Stimulated activated CD4-positive, alpha-beta T cell treated with anti-CD3 and anti-CD28 coated beads, Interleukin-1b, Interleukin-23, amount 100 ng/mL, for 48 hours (primary cell): Measurements from ENCODE around the gene NAALADL2.
"Not testable (repeated sequence)": the region's sequence is repeated elsewhere in the genome, so short reads cannot be mapped to it uniquely, and the experiment has no call there.

Source experiments
- DNase-seq: peaks from one replicate; pipeline ENCODE4 v3.0.0-alpha.2; 2020

The NAALADL2 gene

GRCh38 chr3:175453361-175453760, 594.2 kb downstream of the NAALADL2 start:
- DNase-seq: no peak

GRCh38 chr3:175456466-175456865, 597.3 kb downstream of the NAALADL2 start:
- DNase-seq: no peak

- no peak for DNase-seq
Observed at GRCh38 chr3:175457301-175457700, 598.2 kb downstream of the NAALADL2 start.

GRCh38 chr3:175460849-175461399, 601.8 kb downstream of the NAALADL2 start:
- not testable (repeated sequence) for DNase-seq

- no peak for DNase-seq
Observed at GRCh38 chr3:175464362-175464761, 605.2 kb downstream of the NAALADL2 start.

GRCh38 chr3:175469124-175469523, 610.0 kb downstream of the NAALADL2 start:
- DNase-seq: no peak

- no peak for DNase-seq
Observed at GRCh38 chr3:175475765-175476164, 616.6 kb downstream of the NAALADL2 start.

GRCh38 chr3:175476489-175476888, 617.4 kb downstream of the NAALADL2 start:
- DNase-seq: no peak

GRCh38 chr3:175477651-175478224, 618.6 kb downstream of the NAALADL2 start:
- no peak for DNase-seq

- no peak for DNase-seq
Observed at GRCh38 chr3:175478301-175478700, 619.2 kb downstream of the NAALADL2 start.

GRCh38 chr3:175479175-175479574, 620.0 kb downstream of the NAALADL2 start:
- DNase-seq: no peak

- no peak for DNase-seq
Observed at GRCh38 chr3:175479800-175480199, 620.7 kb downstream of the NAALADL2 start.

GRCh38 chr3:175484666-175485065, 625.5 kb downstream of the NAALADL2 start:
- no peak for DNase-seq

- DNase-seq: no peak
Observed at GRCh38 chr3:175485436-175485835, 626.3 kb downstream of the NAALADL2 start.

- no peak for DNase-seq
Observed at GRCh38 chr3:175486255-175486654, 627.1 kb downstream of the NAALADL2 start.

GRCh38 chr3:175489406-175489805, 630.3 kb downstream of the NAALADL2 start:
- no peak for DNase-seq

- no peak for DNase-seq
Observed at GRCh38 chr3:175493301-175493700, 634.2 kb downstream of the NAALADL2 start.

GRCh38 chr3:175495331-175495730, 636.2 kb downstream of the NAALADL2 start:
- DNase-seq: no peak

GRCh38 chr3:175502155-175502554, 643.0 kb downstream of the NAALADL2 start:
- DNase-seq: no peak

- DNase-seq: no peak
Observed at GRCh38 chr3:175511219-175511785, 652.2 kb downstream of the NAALADL2 start.

GRCh38 chr3:175512700-175513099, 653.6 kb downstream of the NAALADL2 start:
- no peak for DNase-seq

- DNase-seq: no peak
Observed at GRCh38 chr3:175518459-175518858, 659.3 kb downstream of the NAALADL2 start.

- no peak for DNase-seq
Observed at GRCh38 chr3:175521406-175521805, 662.3 kb downstream of the NAALADL2 start.

- DNase-seq: no peak
Observed at GRCh38 chr3:175526191-175526590, 667.1 kb downstream of the NAALADL2 start.
